Mammary epithelial cell (primary cell): Measurements from ENCODE around the gene LMF2.

Experiments
- CTCF ChIP-seq, 2 donors: IDR thresholded peaks in 1 of 2; conservative IDR thresholded peaks in 1 of 2; 2 replicates each; pipeline ENCODE4 v1.5.1; 2011 to 2012; ENCODE audit warnings: inconsistent platforms in 2 of 2, low read length in 2 of 2, mild to moderate bottlenecking in 2 of 2, control low read depth in 1 of 2, low read depth in 1 of 2; ENCODE audit not compliant: insufficient read depth in 1 of 2; ENCODE audit errors: extremely low read depth in 1 of 2
- EZH2 ChIP-seq: IDR thresholded peaks from 2 replicates; pipeline ENCODE4 v1.6.1; 2012; ENCODE audit warnings: low read length, inconsistent platforms, borderline replicate concordance

GRCh38 chr22:50537765-50538164, 30.3 kb upstream of the LMF2 start:
- TF ChIP-seq CTCF (conservative IDR thresholded peaks at IDR 0.05 in 1 of 2, IDR thresholded peaks at IDR 0.05 in 1 of 2; ENCODE audit: extremely low read depth in 1 of 2, insufficient read depth in 1 of 2, low read depth in 1 of 2, low read length in 2 of 2) (no peak), EZH2 (no peak)
